HG02943 (cell line): ENCODE measurements around the gene MOXD1.
"Not testable (repeated sequence)": the region's sequence is repeated elsewhere in the genome, so short reads cannot be mapped to it uniquely, and the experiment has no call there.

Experiments used
- ATAC-seq: cut with Tn5 transposase; IDR thresholded peaks from one replicate; pipeline ENCODE4 v1.9.1; 2021; ENCODE audit warnings: mild to moderate bottlenecking, low read depth, moderate library complexity; ENCODE audit not compliant: unreplicated experiment

MOXD1 gene

DNA sequence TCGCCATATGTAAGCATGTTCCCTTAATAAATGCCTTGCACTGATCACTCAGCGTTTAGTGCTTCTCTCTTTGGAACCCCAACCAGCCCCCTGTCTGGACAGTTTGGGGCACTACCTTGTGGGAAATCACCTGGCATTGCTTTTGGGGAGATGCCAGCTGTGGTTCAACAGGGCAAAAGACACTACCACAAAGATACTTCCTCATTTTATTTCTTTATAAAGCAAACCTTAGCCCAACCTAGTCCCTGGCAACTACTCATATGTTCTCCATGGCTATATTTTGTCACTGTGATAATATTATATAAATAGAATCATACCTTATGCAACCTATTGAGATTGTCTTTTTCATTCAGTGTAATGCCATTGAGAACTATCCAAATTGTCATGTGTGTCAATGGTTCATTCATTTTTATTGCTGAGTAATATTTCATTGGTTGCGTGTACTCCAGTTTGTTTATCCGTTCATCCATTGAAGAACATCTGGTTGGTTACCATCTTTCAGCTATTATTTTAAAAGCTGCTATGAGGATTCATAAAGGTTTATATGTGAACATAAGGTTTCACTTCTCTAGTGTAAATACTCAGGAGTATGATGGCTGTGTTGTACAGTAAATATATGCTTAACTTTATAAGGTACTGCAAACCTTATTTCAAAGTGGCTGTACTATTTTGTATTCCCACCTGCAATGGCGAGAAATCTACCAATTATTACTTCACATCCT lies 114.8 kb downstream of the MOXD1 start:
- no peak for ATAC-seq

DNA sequence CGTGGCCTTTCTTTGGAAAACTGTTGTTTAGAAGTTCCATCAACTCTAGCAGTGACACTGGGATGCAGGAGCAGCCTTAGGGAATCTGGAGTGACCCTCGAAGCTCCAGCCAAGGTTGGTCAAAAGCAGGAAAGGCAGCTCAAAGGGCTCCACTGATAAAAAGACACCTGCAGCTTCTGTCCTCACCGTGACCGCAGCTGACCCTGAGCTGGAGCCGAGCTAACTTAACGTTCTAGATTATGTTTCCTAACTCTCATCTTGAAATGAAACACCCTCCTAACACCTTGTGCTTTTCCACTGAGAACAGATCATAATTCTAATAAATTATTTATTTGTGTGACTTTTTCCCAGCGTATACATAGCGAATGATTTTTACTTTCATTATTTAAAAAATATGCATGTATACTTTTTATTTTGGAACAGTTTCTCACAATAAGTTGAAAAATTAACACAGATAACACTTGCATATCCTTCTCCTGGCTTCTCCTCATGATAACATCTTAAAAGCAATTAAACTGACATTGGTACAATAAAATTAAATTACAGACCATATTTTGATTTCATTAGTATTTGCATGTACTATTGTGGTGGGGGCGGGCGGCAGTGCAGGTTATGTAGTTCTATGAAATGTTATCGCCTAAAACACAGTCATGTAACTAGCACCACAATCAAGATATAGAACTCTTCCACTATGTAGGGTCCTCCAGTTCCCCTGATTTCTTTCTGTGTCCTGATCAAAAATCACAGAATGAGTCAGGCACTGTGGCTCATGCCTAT lies 116.1 kb downstream of the MOXD1 start:
- no peak for ATAC-seq

DNA sequence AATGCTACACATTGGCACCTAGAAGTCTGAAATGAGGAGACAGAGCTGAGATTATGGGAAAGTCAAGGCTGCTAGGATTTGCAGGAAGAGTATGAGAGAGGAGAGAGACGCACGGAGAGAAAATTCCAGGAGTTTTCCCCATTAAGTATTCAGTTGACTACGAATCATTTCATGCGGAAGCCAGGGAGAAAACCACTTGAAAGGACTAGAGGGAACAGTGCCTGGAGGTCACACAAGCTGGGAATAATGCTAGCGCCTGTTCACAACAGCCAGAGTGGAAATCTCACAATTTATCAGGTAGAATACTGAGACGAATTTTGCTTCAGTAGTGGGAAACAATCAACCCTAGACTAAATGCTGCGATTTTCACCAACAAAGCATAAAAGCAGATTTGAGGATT lies 118.6 kb downstream of the MOXD1 start:
- no peak for ATAC-seq

DNA sequence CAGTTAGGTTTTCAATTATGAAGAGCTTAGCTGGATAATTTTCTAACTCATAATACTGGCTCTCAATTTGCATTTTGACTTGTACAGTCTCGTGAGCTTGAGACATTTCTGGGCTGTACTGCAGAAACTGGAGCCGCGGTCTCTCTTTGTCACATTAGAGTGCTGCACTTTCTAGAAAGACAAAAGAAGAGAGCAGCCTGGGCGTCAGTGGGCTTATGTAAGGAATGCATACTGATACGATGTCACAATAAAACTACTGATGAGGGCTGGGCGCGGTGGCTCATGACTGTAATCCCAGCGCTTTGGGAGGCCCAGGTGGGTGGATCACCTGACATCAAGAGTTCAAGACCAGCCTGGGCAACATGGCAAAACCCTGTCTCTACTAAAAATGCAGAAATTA lies 120.8 kb downstream of the MOXD1 start:
- no peak for ATAC-seq

DNA sequence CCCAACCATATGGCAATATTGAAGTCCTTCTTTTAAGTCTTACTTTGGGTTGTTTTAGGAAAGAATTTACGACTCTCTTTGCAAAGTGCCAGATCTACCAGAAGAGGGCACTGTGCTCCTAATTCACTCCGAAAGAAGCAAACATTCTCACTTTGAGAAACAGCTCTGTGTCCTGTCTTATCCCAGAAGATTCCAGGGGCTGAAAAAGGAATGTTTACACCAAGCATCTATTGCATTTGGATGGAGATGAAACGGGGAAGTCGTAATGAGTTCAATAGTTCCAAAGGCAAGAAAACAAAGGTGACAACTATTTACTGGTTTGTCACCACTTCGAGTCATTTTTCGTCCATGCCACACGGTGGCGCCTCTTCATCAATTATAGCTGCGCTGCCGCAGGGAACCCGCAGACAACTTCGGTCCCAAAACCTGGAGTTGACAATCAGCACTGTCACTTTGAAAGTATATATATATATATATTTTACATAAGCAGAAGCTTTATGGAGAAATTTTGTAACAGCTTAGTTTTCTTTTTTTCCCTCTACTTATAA lies 121.6 kb downstream of the MOXD1 start:
- ATAC-seq: peak; percentile 92

DNA sequence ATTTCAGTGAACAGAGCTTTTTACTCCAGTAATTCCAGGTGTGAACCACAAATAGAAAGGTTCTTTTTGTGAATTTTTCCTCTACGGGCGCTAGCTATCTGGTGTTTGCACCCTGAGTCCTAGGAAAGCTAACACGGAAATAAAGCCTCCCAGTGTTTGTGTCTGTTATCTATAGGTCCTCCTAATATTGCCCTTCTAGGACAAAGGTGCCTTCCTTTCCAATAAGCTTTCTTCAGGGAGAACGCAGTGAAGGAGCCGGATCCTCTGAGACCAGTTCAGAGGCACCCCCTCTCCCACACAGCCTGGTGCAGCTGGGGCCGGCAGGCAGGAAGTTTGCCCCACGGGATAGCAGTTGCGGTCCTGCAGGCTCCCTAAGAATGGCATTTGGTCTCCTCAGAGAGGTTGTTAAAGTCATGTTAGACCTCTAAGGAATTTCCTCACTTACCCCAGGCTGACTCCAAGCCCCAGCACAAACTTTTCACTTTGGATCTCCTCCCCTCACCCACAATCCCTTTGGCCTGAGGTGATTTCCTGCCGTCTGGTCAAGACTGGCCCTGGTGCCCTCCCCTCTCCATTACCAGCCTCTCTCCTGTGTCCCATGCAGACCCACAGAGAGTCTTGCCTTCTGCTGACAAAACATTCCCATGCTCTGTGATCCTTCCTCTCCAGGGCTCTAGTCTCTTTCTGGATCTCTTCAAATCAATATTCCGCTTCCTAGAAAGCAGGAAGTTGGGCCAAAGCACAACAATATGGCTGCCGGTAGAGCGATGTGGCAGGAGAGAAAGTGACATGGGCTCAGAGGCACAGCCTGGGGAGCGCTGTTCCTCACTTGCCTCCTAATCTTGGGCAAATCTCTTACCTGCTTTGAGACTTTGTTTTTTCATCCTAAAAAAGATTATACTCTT lies 126.0 kb downstream of the MOXD1 start:
- ATAC-seq: no peak

DNA sequence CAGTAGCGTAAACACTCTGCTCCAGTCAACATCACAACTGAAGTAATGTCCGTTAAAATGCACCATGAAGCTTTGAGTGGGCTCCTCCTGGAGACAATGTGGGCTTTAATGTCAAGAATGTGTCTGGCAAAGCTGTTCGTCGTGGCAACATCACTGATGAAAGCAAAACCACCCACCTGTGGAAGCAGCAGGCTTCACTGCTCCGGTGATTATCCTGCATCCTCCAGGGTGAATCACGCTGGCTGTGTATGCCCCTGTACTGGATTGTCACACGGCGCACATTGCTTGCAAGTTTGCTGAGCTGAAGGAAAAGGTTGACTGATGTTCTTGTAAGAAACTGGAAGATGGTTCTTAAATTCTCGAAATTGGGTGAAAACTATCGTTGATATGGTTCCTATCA lies 128.5 kb downstream of the MOXD1 start:
- no peak for ATAC-seq

DNA sequence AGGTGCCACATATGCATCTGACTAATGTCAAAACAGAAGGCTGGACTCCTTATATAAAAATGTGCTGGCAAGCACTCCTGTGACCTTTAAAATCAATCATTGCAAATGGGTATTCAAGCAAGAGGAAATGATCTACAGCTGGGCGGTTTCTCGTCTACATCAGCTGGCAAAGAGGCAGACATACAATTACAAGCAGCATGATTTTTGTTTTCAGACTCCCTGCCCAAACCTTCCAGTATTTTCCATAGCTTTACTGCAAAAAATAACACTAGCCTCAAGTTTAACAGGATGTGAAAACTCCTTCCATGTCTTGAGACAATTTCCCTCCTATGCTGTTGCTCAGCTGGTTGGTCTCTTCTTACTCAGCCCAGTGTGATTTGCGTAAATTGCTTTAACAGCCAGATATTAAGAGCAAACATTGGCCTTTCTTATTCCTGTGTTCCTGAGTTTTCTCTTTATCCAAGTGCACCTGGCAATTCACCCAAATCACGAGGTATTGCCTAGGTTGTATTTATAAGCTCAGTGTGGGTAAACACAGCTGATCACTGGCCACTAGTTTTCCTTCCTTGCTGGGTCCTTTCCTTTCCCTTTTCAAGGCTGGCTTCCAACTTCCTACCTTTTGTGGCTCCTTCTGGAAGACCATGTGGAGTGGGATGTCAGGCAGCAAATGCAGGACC lies 130.4 kb downstream of the MOXD1 start:
- ATAC-seq: no peak

DNA sequence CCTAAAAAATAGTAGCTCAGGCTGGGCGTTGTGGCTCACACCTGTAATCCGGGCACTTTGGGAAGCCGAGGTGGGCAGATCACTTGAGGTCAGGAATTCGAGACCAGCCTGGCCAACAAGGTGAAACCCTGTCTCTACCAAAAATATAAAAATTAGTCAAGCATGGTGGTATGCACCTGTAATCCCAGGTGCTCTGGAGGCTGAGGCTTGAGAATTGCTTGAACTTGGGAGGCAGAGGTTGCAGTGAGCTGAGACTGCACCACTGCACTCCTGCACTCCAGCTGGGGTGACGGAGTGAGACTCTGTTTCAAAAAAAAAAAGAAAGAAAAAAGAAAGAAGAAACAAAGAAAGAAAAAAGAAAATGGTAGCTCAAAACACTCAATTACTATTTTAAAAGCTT lies 132.6 kb downstream of the MOXD1 start:
- not testable (repeated sequence) for ATAC-seq

DNA sequence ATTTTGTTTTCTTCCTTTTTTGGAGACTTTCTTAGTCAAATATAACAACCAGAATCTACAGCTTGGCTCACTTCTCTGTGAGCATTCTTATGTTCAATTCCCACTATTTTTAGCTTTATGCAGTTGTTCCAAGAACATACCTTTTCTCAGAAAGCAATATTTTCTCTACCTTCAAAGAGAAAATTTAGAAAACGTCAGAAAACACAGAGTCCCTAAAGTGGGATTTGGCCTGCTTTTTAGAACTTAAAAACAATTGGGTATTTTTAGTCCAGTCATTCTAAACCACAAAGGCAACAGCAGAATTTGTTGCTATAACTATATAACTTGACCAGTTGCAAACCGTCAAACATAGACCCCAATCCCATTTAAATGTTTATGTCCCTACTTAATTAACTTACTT lies 133.1 kb downstream of the MOXD1 start:
- ATAC-seq: no peak

DNA sequence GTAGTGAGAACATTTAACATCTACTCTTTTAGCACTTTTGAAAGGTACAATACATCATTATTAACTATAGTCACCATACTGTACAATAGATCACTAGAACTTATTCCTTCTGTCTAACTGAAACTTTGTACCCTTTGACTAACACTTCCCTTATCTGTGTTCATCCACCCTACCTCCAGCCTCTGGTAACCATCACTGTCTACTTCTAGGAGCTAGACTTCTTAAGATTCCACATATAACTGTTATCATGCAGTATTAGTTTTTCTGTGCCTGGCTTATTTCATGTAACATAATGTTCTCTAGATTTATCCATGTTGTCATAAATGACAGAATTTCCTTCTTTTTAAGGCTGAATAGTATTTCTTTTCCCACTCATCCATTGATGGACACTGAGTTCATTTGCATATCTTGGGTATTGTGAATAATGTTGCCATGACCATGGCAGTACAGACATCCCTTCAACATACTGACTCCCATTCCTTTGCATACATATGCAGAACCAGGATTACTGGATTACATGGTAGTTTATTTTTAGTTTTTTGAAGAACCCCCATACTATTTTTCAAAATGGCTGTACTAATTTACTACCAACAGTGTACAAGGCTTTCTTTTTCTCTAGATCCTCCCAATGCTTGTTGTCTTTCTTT lies 135.7 kb downstream of the MOXD1 start:
- ATAC-seq: no peak

DNA sequence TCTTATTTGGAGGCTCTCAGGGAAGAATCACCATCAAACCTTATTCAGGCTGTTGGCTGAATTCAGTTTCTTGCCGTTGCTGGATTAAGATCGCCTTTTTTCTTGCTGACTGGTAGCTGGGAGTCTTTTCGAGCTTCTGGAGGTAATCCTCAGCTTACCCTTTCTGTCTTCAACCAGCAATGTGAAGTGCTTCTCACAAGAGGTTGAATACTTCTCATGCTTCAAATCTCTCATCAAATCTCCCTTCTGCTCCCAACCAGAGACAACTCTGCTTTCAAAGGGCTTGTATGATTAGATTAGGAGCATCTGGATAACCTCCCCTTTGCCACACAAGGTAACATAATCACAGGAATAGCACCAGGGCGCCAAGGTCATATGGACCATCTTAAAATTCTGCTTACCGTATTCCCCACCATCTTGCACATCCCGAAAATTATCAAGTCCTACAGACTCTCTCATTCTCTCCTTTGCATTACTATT lies 137.2 kb downstream of the MOXD1 start:
- ATAC-seq: no peak

DNA sequence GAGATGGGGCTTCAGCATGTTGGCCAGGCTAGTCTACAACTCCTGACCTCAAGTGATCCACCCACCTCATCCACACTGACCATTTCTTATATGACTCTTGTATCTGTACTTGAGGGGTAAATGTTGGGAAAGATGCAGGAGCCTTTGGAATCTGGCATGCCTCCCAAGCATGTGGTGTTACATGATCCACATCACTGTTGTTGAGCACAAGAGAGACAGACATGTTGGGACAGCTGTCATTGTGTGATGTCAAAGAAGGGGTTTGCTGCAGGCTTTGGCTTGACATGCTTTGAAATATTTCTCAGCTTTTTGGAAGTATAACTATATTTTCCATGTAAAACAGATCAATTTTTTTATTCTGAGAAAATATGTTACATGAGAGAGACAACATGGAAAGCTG lies 139.9 kb downstream of the MOXD1 start:
- no peak for ATAC-seq

DNA sequence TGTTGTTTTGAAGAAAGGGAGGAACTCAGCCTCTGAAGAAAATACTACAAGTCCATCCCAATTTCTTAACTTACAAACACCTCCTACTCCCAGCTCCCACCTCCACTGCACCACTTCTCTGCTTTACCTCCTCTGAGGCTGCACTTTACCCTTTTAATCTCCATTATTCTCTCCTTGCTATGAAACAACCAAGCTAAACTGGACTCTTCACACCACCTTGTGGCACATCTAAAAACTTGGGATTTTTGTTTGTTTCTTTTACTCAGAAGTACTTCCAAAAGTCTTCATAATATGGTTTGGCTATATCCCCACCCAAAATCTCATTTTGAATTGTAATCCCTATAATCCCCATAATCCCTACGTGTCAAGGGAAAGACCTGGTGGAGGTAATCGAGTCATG lies 142.2 kb downstream of the MOXD1 start:
- no peak for ATAC-seq

DNA sequence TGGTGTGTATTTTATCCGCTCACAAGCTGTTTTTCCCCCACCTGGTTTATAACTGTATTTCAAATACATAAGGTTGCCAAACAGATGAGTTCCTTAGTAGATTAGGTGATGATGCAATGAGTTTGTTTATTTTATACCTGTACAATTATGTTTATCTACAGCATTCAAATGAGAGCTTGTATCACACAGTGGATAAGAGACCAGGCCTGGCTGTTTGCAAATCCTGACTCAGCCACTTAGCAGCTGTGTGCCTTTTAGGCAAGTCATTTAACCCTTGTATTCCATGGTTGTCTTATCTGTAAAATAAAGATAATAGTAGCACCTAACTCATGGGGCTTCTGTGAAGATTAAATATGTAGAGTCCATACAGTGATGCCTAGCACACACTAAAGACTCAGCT lies 143.7 kb downstream of the MOXD1 start:
- no peak for ATAC-seq

DNA sequence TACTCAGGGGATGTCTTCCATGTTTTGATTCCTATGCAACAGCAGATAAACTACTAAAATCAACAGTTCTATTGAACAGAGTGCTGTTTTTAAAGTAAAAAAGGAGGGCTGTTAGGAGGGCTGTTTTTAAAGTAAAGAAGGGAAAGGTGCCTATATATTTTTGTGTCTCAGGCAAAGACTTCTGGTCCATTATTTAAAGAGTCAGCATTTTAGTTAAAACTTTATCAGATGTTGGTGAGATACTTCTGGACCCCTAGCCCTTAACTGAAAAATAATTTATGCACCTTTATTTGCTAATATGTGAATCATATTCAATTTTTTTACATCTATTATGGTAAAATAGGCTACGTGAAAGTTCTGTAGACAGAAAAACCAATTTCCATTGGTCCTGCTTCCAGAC lies 144.8 kb downstream of the MOXD1 start:
- ATAC-seq: no peak

DNA sequence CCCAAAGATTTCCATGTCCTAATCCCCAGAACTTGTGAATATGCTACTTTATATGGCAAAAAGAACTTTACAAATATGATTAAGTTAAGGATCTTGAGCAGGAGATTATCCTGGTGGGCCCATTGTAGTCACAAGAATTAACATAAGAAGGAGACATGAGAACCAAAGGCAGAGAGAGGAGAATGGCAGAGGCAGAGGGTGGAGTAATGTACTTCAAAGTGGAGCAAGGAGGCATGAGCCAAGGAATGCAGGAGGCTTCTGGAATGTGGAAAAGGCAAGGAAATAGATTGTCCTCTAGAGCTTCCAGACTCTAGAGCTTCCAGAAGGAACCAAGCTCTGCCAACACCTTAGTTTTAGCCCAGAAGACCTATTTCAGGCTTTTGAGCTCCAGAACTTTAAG lies 147.4 kb downstream of the MOXD1 start:
- no peak for ATAC-seq

DNA sequence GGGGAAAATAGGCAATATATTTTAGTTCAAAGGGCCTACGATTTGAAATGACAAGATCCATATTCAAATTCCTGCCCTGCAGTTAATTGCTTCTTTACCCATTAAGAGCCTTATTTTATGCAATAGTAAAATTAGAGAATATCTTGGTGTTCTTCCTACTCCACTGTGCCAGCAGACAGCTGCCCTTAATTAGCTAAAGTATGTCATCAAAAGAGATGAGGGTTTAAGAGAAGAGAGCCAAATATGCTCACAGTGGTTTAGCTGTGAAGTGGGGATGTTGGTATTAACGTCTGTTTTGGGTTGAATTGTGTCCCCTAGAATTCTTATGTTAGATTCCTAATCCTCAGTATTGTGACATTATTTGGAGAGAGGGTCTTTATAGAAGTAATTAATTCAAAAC lies 148.1 kb downstream of the MOXD1 start:
- ATAC-seq: no peak

DNA sequence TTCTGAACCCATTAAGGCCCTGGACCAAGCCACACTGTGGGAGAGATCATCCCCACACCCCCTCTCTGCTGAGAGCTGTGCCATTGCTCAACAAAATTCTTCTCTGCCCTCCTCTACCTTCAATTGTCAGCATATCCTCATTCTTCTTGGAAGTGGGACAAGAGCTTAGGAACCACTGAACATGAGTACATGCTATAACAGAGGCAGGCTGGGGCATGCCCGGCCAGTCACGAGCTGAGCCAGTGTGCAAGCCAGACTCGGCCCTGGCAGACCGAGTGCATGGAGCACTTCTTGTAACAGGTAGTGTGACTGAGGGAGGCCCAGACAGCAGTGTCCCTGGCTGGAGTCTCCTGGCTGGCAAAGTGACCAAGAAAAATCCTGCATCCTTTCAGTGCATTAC lies 149.2 kb downstream of the MOXD1 start:
- ATAC-seq: no peak

DNA sequence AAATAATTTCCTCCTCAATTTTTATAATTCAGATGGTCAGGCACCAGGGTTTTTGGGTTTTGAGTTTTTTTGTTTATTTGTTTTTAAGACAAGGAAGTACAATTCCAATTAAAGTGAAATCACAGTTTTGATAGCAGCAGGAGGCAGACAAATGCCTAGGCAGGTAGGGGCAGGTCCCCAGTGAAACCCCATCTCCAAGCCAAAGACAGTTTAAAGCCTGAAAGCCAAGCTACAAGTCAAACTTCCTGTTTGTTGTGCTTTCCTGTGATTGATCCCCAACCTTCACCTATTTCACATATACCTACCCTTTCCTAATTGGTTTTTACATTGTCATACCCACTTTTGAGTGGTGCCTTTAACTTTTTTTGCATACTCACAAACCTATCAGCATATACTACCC lies 149.6 kb downstream of the MOXD1 start:
- no peak for ATAC-seq
